ENCODE data around the gene MIA. TPM values are rescaled to one million over a fixed set of nuclear protein-coding genes. Genes with fewer than 3 reads are reported as not detected.
"Not testable (repeated sequence)": the region's sequence is repeated elsewhere in the genome, so short reads cannot be mapped to it uniquely, and the experiment has no call there.

The MIA gene
- total RNA-seq, 4 donors from 2014 or later, result 2.1 to 4.1 (median 2.7) TPM

DNA sequence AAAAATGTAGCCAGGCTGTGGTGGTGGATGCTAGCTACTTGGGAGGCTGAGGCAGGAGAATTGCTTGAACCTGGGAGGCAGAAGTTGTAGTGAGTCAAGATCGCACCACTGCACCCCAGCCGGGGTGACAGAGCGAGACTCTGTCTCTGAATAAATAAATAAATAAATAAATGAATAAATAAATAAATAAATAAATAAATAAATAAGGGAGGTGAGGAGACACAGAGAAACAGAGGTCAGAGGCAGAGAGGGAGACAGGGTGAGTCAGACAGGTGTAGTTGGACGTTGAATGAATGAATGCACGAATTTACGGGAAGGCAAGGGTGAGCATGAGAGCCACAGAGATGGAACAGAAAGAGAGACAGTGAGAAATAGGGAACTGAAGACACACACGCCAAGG lies 5.8 kb downstream of the MIA start:
- Histone ChIP-seq H3K27me3 (no peaks in the 10 kb centered on the region), H3K27ac (replicated peaks in 1 of 4) (no peak overlapping the region), H3K4me3 (no peak overlapping the region), H3K9me3 (no peaks in the 10 kb centered on the region), H3K36me3 (peaks cover 11 to 33% (median 15%) of the 10 kb centered on the region in 4 donors), H3K4me1 (peaks cover 16 to 20% (median 19%) of the 10 kb centered on the region in 4 donors)
- intact Hi-C loops (cut with DNase I), result no loop called here
- no peak for DNase-seq (ENCODE audit: extremely low spot score)
- WGBS, result 92% methylated on average over 7 of the region's 7 CpGs
- TF ChIP-seq POLR2A (IDR thresholded peaks at IDR 0.05; ENCODE audit: low read depth) (no peak), POLR2AphosphoS5 (IDR thresholded peaks at IDR 0.05) (no peak), EP300 (IDR thresholded peaks at IDR 0.05) (no peak)
- TF ChIP-seq, protein P1, sequence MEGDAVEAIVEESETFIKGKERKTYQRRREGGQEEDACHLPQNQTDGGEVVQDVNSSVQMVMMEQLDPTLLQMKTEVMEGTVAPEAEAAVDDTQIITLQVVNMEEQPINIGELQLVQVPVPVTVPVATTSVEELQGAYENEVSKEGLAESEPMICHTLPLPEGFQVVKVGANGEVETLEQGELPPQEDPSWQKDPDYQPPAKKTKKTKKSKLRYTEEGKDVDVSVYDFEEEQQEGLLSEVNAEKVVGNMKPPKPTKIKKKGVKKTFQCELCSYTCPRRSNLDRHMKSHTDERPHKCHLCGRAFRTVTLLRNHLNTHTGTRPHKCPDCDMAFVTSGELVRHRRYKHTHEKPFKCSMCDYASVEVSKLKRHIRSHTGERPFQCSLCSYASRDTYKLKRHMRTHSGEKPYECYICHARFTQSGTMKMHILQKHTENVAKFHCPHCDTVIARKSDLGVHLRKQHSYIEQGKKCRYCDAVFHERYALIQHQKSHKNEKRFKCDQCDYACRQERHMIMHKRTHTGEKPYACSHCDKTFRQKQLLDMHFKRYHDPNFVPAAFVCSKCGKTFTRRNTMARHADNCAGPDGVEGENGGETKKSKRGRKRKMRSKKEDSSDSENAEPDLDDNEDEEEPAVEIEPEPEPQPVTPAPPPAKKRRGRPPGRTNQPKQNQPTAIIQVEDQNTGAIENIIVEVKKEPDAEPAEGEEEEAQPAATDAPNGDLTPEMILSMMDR (IDR thresholded peaks at IDR 0.05), result no peak

DNA sequence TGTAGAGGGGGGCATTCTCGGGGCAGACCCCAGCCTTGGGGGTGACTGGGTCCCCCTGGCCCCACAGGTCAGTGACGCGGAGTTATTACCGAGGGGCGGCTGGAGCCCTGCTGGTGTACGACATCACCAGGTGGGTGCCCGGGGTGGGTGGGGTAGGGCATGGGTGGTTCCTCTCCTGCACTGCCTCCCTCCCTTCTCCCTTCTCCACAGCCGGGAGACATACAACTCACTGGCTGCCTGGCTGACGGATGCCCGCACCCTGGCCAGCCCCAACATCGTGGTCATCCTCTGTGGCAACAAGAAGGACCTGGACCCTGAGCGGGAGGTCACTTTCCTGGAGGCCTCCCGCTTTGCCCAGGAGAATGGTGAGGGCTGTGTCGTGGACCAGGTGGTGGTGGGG lies 8.4 kb downstream of the MIA start:
- TF ChIP-seq, protein P1 (IDR thresholded peaks at IDR 0.05), result no peak
- 92% methylated on average over 7 of the region's 14 CpGs for WGBS
- no peak for DNase-seq (ENCODE audit: extremely low spot score)
- Histone ChIP-seq H3K27ac (replicated peaks in 1 of 4) (no peak overlapping the region), H3K36me3 (peaks cover 11 to 51% (median 29%) of the 10 kb centered on the region in 4 donors), H3K9me3 (no peaks in the 10 kb centered on the region), H3K4me1 (peaks cover 5 to 8% (median 6%) of the 10 kb centered on the region in 4 donors), H3K27me3 (no peaks in the 10 kb centered on the region), H3K4me3 (no peak overlapping the region)
- intact Hi-C loops (cut with DNase I), result no loop called here

DNA sequence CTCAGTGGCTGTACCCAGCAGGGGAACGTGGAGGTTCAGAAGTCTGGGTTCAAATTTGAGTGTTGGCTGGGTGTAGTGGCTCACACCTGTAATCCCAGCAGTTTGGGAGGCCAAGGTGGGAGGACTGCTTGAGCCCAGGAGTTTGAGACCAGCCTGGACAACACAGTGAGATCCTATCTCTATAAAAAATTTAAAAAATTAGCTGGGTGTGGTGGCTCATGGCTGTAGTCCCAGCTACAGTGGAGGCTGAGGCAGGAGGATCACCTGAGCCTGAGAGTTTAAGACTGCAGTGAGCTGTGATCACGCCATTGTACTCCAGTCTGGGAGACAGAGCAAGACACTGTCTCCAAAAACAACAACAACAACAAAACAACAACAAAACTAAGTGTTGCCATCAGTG lies 8.8 kb downstream of the MIA start:
- peaks cover 11 to 56% (median 29%) of the 10 kb centered on the region in 4 donors for H3K36me3 ChIP-seq
- H3K4me3 ChIP-seq; H3K27ac ChIP-seq (replicated peaks in 1 of 4); H3K27me3 ChIP-seq; intact Hi-C loops (cut with DNase I); DNase-seq (ENCODE audit: extremely low spot score); H3K4me1 ChIP-seq; H3K9me3 ChIP-seq: not testable (repeated sequence)
- 86% methylated on average over 2 of the region's 2 CpGs for WGBS

DNA sequence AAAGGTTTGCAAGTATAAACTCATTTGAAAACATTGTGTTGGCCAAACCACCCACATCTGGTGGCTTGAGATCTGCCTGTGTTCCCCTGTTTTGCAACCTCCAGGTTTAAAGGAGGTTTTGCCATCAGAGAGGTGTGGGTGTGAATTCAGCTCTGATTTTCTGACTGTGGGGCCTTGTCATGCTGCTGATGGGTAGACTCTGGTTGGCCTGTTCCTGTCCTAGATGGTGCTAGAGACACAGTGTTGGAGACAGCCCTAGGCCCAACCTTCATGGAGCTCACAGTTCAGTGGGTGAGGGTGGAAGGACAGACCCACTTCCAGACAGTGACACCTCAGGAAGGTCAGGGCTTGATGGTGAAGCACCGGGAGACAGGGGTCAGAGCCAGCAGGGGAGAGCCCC lies 10.2 kb downstream of the MIA start:
- Histone ChIP-seq H3K9me3 (no peaks in the 10 kb centered on the region), H3K27ac (replicated peaks in 1 of 4) (no peak overlapping the region), H3K4me1 (no peaks in the 10 kb centered on the region), H3K4me3 (no peak overlapping the region), H3K27me3 (no peaks in the 10 kb centered on the region), H3K36me3 (peaks cover 11 to 65% (median 33%) of the 10 kb centered on the region in 4 donors)
- WGBS, result 74% methylated on average over 1 of the region's 1 CpG
- DNase-seq (ENCODE audit: extremely low spot score), result no peak
- TF ChIP-seq EP300 (IDR thresholded peaks at IDR 0.05) (no peak), POLR2AphosphoS5 (IDR thresholded peaks at IDR 0.05) (no peak)
- intact Hi-C loops (cut with DNase I), result no loop called here

DNA sequence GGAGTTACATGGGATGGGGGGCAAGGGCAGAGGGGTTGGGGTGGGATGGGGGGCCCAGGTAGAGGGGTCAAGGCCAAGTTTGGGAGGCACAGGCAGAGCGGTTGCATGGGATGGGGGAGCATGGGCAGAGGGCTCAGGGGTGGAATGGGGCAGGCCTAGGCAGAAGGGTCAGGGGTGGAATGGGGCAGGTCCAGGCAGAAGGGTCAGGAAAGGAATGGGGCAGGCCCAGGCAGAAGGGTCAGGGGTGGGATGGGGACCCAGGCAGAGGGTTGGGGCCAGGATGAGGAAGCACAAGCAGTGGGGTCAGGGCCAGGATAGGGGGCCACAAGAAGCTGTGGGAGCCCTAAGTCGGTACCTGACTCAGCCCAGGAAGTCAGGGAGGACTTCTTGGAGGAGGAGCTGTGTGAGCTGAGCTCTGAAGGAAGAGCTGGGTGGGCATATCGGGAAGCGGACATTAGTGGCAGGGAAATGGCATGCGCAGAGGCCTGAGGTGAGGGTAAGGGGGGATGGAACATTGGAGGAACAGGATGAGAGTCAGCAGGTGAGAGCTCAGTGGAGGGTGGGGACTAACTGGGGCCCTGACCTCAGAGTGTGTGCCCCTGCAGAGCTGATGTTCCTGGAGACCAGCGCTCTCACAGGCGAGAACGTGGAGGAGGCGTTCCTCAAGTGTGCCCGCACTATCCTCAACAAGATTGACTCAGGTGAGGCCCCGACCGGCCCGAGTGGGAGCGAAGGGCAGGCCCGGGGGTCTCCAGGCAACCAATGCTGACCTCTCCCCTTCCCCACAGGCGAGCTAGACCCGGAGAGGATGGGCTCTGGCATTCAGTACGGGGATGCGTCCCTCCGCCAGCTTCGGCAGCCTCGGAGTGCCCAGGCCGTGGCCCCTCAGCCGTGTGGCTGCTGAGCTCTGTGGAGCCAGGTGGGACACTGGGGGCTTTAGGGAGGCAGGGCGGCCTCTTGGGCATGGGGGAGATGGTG lies 11.0 kb downstream of the MIA start:
- TF ChIP-seq POLR2A (IDR thresholded peaks at IDR 0.05; ENCODE audit: low read depth), result no peak
- no peak for TF ChIP-seq EP300 (IDR thresholded peaks at IDR 0.05)
- TF ChIP-seq POLR2AphosphoS5 (IDR thresholded peaks at IDR 0.05), result no peak
- TF ChIP-seq, protein P1 (IDR thresholded peaks at IDR 0.05), result no peak
- Histone ChIP-seq H3K9me3 (no peaks in the 10 kb centered on the region), H3K27me3 (no peaks in the 10 kb centered on the region), H3K4me1 (no peaks in the 10 kb centered on the region), H3K36me3 (peaks cover 11 to 73% (median 35%) of the 10 kb centered on the region in 4 donors), H3K27ac (replicated peaks in 1 of 4) (no peak overlapping the region), H3K4me3 (no peak overlapping the region)
- 90% methylated on average over 24 of the region's 25 CpGs for WGBS
- DNase-seq (ENCODE audit: extremely low spot score), result no peak
- intact Hi-C loops (cut with DNase I), result no loop called here
